ENCODE measurements around the gene FREM2. TPM values are rescaled to one million over a fixed set of nuclear protein-coding genes. Genes with fewer than 3 reads are reported as not detected.

FREM2 gene, protein sequence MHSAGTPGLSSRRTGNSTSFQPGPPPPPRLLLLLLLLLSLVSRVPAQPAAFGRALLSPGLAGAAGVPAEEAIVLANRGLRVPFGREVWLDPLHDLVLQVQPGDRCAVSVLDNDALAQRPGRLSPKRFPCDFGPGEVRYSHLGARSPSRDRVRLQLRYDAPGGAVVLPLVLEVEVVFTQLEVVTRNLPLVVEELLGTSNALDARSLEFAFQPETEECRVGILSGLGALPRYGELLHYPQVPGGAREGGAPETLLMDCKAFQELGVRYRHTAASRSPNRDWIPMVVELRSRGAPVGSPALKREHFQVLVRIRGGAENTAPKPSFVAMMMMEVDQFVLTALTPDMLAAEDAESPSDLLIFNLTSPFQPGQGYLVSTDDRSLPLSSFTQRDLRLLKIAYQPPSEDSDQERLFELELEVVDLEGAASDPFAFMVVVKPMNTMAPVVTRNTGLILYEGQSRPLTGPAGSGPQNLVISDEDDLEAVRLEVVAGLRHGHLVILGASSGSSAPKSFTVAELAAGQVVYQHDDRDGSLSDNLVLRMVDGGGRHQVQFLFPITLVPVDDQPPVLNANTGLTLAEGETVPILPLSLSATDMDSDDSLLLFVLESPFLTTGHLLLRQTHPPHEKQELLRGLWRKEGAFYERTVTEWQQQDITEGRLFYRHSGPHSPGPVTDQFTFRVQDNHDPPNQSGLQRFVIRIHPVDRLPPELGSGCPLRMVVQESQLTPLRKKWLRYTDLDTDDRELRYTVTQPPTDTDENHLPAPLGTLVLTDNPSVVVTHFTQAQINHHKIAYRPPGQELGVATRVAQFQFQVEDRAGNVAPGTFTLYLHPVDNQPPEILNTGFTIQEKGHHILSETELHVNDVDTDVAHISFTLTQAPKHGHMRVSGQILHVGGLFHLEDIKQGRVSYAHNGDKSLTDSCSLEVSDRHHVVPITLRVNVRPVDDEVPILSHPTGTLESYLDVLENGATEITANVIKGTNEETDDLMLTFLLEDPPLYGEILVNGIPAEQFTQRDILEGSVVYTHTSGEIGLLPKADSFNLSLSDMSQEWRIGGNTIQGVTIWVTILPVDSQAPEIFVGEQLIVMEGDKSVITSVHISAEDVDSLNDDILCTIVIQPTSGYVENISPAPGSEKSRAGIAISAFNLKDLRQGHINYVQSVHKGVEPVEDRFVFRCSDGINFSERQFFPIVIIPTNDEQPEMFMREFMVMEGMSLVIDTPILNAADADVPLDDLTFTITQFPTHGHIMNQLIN (N-terminal part only)
- total RNA-seq, result 2.0 TPM

DNA sequence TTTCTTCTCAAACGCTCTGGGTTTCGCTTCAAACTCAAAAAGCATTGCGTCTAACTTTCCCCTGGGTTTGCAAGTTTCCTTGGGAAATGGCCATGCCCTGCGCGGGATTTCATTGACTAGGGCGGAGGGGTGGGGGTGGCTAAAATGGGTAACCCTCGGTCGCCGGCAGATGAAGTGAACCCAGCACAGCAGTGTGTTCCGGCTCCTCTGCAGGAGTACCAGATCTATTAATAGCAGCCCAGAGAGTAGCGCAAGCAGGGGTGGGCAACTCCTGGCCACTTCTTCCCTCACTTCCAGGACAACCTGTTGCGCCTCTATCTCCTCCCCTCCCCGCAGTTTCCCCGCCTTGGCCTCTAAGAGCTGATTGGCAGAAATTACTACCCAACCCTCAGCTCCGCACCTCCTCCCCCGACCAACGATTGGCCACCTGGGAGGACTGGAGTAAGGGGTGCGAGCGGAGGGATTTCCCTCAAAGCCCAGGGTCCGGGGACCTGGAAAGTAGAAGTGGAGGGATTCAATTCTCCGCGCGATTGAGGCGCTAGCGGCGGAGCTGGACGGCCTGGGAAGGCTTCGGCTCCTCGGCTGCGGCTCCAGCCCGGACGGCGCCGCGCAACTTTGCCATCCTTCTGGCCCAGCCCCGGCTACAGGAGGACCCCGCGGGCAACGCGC lies at the start of gene FREM2:
TSS of gene FREM2 (plus strand) at position 501 of the 669 bp plus-strand sequence. CDS start 268 bp downstream, outside the sequence.
- peak; percentile 80 for ATAC-seq
- peak; percentile 55 for DNase-seq (ENCODE audit: low spot score)

DNA sequence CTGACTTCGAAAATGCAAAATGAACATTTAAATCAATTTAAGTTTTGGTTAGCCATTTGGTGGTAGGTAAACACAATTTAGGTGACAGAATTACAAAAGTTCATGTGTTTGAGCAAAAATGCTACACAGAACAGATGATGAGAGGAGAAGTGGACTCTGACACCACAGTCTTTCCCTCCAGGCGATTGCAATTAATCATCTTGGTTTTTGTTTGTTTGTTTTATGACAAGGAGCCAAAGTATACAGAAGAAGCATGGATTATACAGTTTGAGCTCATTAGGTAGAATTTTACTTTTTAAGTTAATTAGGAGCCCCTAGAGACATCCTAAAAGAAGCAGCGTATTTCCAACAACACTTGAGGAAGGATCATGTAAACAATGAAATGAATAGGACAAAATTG lies 49.3 kb upstream of the FREM2 start:
- no peak for ATAC-seq
- DNase-seq (ENCODE audit: low spot score), result no peak

DNA sequence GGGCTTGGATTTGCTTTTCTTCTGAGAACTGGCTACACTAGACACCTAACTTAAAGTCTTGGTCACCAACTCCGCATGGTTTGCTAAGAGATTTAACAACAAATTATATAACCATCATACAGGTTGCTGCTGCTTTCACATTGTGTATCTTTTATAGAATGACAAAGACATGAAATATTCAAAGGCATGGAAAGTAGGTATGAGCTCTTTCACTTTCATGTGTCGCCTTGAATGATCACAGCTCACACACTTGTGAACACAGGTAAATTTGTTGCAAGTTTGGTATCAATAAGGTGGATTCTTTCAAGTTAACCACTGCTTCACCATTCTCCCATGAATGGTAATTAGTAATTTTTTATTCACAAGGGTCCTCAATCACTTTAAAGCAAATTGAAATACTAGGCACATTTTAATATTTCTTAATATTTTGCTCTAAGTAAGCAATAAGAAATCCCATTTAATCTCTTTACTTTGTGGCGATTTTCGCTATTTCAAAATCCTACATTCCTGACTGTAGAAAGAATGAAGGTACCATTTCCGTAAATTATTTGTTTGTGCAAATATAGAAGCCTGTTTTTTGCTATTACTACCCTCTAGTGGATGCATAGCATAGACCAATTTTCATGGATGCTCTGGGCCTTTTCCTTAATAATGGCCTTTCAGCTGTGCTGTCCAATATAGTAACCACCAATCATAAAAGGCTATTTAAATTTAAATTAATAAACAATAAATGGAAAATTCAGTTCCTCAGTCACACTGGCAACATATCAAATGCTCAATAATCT lies 45.5 kb upstream of the FREM2 start:
- ATAC-seq (no peak), DNase-seq (ENCODE audit: low spot score) (no peak)

DNA sequence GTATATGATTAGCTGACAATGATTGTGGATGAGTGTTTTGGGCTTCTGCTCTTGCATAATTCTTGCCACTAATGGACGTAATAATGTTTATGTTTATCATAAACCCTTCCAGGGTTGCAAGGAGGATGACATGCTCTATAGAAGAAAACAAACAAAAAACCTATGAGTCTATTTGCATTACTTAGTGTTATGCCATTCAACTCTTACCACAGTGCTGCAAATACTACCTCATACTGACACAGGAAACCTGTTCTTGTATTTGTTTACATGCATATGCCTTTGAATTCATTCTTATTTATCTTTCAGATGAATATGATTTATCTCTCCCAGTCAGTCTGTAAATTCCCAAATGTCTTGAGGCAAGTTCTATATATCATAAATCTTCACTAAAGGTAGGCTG lies 39.6 kb upstream of the FREM2 start:
- ATAC-seq (no peak), DNase-seq (ENCODE audit: low spot score) (no peak)

DNA sequence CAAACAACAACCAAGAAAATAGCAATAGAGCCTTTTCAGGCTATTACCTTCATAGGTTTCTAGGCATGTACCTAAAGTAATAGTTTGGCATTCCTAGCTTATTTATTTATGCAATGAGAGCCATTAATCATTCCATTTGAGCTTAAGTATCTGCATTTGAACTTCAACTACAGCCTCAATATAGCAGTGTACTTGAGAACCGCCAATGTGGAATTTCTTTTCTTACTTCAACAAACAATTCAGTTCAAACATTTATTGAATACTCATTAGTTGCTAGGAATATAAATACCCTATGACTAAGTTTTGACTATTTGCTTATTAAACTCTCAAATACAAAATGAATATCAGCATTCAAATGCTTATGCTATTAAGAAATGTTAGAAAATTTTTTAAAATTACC lies 38.0 kb upstream of the FREM2 start:
- ATAC-seq (no peak), DNase-seq (ENCODE audit: low spot score) (no peak)

DNA sequence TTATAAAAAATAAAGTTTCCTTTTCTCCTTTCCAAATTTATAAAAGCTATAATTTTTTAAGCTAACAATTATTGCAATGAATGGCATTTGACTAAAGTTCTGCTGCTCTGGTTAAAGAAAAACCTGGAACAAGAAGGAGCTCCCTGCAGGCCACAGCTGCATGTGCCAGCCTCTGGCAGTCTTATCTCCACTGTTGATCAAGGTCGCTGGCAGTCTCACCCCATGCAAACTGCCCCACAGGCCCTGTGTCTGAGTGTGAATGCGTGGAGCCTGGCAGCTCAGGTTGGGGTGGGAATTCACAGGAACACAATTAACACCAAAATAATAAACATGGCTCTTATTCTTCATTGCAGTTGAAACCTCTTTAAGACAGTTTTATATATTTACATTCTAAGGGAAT lies 30.2 kb upstream of the FREM2 start:
- no peak for DNase-seq (ENCODE audit: low spot score)
- peak; percentile 69 for ATAC-seq

DNA sequence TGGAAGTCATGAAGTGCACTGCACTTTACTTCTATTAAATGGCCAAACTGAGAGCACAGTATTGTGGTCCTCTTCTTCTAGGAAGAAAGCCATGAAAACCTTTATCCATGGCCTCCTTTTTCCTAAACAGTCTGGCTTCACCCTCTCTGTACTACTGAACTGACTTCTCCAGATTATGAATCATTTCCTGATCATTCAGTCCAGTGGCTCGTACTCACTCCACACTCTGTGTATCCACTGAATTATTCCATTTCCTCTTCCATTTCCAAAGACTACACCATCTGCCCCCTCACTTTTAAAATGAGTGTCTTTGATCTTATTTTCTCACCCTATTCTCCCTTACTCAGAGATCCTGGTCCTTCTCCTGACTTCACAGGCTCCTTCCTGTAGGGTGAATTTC lies 29.7 kb upstream of the FREM2 start:
- DNase-seq (ENCODE audit: low spot score), result no peak
- no peak for ATAC-seq

DNA sequence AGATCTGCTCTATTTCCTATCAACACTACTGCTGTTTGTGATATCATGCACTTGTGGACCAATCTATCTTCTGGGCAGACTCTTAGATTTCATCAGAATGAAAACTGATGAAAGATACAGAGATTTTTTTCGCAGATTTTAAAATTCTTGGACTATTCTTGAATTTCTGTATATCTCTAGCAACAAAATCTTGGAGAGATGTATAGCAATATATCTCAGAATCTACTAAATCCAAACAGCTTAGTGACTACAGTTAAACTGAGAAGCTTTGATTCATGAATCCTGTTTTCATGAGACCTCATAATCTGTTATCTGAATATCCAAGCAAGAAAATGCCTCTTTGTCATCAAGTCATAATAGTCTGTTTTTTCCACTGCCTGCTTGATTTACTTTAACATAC lies 28.0 kb upstream of the FREM2 start:
- ATAC-seq (no peak), DNase-seq (ENCODE audit: low spot score) (no peak)

DNA sequence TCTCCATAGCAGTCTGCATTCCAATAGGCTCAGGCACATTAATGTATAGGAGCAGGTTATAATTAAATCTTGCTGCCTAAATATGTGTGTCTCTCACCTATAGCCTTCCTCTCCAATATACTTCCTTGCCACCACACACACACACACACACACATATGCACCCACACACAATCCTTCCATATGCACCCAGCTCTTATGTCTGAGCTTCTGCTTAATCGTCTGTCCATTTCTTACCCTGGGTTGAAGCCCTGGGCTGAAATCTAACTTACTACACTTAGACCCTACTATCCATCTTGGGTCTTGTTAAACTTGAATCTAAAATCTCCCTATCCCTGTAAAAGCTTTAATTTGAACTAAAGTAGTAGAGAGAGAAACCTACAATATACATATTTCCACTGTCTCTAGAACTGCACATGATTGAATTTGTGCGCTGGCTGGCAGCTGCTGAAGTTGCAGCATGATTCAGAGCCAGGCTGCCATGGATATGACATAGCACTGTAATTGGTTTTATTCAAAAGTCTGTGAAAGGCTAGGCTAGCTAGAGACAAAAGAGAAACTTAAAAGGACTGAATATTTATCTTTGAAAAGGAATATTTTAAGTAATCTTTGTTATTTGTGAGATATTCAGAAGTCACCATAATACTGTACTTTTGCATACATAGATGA lies 25.7 kb upstream of the FREM2 start:
- no peak for ATAC-seq

DNA sequence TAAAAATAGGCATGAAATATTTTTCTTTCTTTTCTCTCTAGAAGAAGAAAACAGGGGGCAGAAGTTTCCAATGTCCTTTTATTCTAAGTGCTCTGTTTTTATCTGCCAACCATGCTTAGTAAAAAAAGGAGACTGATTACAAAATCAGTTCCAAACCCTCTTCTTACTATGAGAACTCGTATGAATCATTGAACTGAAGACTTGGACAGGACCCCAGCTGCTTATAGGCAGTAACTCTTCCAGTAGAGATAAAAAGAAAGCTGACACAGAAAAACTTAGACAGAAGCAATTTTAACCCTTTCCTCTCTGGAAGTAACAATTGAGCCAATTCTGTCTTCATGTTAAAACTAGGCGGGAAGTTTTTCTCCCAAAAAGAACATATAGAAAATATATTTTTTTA lies 24.5 kb upstream of the FREM2 start:
- ATAC-seq, result no peak
- DNase-seq (ENCODE audit: low spot score), result no peak

More for the DNA sequence above, 25.7 kb upstream of the FREM2 start:
- DNase-seq (ENCODE audit: low spot score), result no peak

DNA sequence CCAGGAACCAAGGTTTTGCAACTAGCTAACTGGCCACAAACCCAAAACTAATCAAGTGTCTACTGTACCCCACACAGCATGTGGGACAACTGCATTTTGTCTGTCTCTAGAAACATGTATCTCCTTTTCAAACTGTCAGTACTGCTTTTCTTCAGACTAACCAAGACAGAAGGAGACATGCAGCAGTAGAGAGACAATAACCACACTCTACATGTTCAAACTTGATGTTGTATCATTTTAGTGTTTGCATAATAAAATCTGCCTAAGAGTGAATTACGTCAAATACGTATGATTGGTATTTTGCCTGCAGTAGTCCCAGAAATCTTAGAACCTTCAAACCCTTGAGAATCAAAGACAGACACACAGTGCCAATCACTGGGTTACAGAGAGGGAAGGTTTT lies 22.0 kb upstream of the FREM2 start:
- DNase-seq (ENCODE audit: low spot score) (no peak), ATAC-seq (no peak)

DNA sequence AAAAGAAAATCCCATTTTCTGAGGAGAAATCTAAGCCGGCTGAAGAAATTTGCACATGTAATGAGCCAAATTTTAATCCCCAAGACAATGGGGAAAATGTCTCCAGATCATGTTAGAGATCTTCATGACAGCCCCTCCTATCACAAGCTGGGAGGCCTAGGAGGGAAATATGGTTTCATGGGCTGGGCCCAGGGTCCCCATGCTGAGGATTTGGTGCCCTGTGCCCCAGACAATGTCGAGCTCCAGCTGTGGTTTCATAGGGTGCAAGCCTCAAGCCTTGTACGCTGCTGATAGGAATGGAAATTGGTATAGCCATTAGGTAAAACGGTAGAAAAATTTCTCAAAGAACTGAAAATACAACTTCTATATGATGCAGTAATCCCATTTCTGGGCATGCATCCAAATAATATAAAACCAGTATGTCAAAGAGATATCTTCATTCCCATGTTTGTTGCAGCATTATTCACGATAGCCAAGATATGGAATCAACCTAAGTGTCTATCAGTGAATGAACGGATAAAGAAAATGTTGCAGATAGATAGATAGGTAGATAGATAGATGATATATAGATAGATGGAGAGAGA lies 19.3 kb upstream of the FREM2 start:
- ATAC-seq (no peak), DNase-seq (ENCODE audit: low spot score) (no peak)

DNA sequence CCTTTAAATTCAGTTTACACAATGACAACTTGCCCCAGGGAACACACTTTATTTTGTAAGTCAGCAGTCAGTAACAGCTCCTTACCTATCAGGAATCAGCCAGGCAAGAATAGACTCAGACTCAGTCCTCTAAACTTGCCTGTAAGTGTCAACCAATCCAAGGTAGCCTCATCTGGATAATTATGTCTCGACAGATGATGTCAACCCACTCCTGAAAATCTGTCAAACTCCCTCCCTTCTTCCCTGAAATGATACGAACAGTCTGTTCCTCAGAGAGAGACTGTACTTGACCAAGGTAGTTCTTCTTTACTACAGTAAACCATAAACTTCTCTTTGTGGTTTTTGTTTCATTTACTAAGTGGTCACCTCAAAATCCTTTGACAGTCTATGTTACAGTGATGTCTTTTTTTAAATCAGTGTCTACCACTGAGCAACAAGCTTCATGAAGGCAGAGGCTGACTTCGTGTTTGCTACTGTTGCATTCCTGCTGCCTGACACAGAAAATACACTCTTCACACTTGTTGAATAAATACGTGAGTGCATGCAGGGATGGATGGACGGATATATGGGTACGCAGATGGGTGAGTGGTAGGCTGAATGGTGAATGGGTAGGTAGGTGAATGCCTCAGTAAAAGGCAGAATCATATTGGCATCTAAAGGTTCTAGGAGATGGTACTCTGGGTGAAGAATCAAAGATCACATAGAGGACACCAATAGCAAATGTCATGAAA lies 17.5 kb upstream of the FREM2 start:
- no peak for ATAC-seq
- DNase-seq (ENCODE audit: low spot score), result no peak

DNA sequence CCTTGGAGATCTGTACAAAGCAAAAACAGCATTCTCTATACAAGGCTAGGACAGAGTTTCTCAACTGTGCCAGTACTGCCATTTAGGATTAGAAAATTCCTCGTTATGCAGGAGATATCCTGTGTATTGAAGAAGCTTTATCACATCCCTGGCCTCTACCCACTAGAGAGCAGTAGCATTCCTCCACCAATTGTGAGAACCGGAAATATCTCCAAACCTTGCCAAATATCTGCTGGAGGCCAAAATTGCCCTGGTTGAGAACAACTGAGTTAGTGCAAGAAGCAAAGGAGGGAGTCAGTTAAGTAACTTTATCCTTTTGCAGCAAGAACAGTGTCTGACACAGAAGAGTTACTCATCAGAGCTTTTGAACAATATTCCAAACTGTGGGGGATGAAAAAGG lies 16.2 kb upstream of the FREM2 start:
- peak; percentile 28 for ATAC-seq

DNA sequence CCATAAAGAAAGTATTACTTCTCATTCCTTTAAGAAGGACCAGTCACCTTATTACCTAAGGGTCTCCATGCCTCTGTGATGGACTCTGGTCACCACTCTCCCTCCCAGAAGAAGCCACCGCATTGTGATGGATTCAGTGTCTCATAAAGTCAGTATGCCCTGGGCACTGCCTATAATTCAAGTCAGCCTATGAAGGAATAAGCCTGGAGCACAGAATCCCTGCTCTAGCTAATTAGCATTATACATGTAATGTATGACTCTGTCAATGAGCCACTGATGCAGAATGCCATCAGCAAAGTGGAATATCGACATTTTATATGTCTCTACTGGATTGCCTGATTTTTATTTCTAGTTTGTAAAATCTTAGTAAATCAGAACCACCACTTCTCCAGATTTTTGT lies 14.9 kb upstream of the FREM2 start:
- DNase-seq (ENCODE audit: low spot score) (no peak), ATAC-seq (no peak)

More for the DNA sequence above, 16.2 kb upstream of the FREM2 start:
- no peak for DNase-seq (ENCODE audit: low spot score)

DNA sequence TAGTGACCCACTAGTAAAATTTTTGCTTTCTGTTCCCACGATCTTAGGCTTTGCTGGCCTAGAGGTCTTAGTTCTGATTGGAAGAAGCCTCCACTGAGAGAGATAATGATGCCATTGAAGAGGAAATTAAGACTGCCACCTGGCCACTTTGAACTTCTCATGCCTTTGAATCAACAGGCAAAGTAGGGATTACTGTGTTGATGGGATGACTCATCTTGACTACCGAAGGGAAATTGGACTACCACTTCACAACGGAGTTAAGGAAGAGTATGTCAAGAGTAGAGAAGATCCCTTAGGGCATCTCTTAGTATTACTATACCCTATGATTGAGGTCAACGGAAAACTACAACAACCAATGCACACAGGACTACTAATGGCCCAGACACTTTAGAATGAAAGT lies 12.7 kb upstream of the FREM2 start:
- DNase-seq (ENCODE audit: low spot score) (no peak), ATAC-seq (no peak)

DNA sequence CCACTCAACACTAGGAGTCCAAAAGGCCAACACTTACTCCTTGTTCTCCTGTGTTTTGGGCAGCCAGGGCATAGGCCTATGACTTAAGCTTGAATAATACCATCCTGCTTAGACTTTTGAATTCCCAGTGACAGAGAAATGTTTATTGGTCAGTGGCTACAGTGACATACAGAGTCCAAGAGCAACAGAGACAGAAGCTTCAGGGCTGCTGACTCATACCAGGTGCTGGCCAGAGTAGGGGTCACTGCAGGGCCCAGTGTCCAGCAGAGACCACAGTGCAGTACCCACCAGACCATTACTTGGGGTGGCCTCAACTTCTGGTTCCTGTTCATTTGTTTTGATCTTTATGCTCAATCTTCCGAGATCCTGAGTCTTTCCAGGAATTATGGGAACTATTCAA lies 6.0 kb upstream of the FREM2 start:
- ATAC-seq, result no peak
- no peak for DNase-seq (ENCODE audit: low spot score)

DNA sequence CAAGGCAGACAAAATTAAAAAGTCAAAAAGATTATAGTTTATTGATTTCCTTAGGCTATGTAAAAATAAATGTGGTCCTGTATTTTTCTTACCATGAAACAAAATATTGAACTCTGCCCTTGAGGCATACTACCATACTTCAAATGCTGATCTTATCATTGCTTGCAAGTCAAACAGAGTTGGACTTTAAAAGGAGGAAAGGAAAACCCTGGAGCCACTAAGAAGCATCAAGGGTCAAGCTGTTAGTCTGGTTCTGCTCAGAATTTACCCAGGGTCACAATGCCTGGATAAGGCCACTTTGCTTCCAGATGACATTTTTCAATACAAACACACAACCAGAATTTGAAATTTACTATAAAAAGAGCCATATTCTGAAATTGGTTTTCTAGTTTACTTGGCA lies 2.2 kb upstream of the FREM2 start:
- DNase-seq (ENCODE audit: low spot score) (no peak), ATAC-seq (no peak)

Data from left lobe of liver (tissue), 2 donors.